GM21423 (cell line): ENCODE results near the gene GTPBP4.

Experiments
- ATAC-seq: cut with Tn5 transposase; IDR thresholded peaks from one replicate; pipeline ENCODE4 v1.9.1; 2021; ENCODE audit warnings: mild to moderate bottlenecking, moderate library complexity; ENCODE audit not compliant: unreplicated experiment

Gene GTPBP4

GRCh38 chr10:966466-967235 is 21.6 kb upstream of the GTPBP4 start:
- ATAC-seq: no peak

- ATAC-seq: no peak
Measured at GRCh38 chr10:968546-969199, 19.6 kb upstream of the GTPBP4 start.

GRCh38 chr10:969473-970150 is 18.6 kb upstream of the GTPBP4 start:
- ATAC-seq: no peak

GRCh38 chr10:970311-971149 is 17.7 kb upstream of the GTPBP4 start:
- ATAC-seq: no peak

- ATAC-seq: no peak
Measured at GRCh38 chr10:971150-971542, 17.1 kb upstream of the GTPBP4 start.

GRCh38 chr10:971613-972012 is 16.6 kb upstream of the GTPBP4 start:
- no peak for ATAC-seq

GRCh38 chr10:972763-973162 is 15.5 kb upstream of the GTPBP4 start:
- no peak for ATAC-seq

GRCh38 chr10:974038-974784 is 14.0 kb upstream of the GTPBP4 start:
- peak; percentile 54 for ATAC-seq

GRCh38 chr10:974785-975074 is 13.5 kb upstream of the GTPBP4 start:
- ATAC-seq: no peak

GRCh38 chr10:976316-976715 is 11.9 kb upstream of the GTPBP4 start:
- no peak for ATAC-seq

GRCh38 chr10:978826-979421 is 9.3 kb upstream of the GTPBP4 start:
- ATAC-seq: no peak

- ATAC-seq: no peak
Measured at GRCh38 chr10:980468-981093, 7.7 kb upstream of the GTPBP4 start.

- ATAC-seq: no peak
Measured at GRCh38 chr10:983401-983800, 4.8 kb upstream of the GTPBP4 start.

- no peak for ATAC-seq
Measured at GRCh38 chr10:983971-984655, 4.1 kb upstream of the GTPBP4 start.

GRCh38 chr10:985361-985760 is 2.9 kb upstream of the GTPBP4 start:
- no peak for ATAC-seq

- ATAC-seq: no peak
Measured at GRCh38 chr10:986137-986825, 2.0 kb upstream of the GTPBP4 start.

GRCh38 chr10:986881-987619 is 1.2 kb upstream of the GTPBP4 start:
- ATAC-seq: no peak

GRCh38 chr10:987620-987869 is 689 bp upstream of the GTPBP4 start:
- peak; percentile 2 for ATAC-seq
